DOHH2 (cell line): ENCODE results near the gene ARPC1B.

Experiments used
- EZH2phosphoT487 ChIP-seq: fragments of 200-600 bp; sonication (generic); IDR thresholded peaks from 2 replicates; pipeline ENCODE4 v1.6.1; 2017; ENCODE audit warnings: borderline replicate concordance, mild to moderate bottlenecking, antibody characterized with exemption, low read length, moderate library complexity, mixed read lengths
- TF ChIP-seq, protein P1 (sequence below): fragments of 200-600 bp; sonication (generic); IDR thresholded peaks from one replicate; pipeline ENCODE4 v1.5.1; 2014; ENCODE audit warnings: antibody characterized with exemption, mild to moderate bottlenecking, low read depth, low read length; ENCODE audit not compliant: poor library complexity, severe bottlenecking

GRCh38 chr7:99406557-99406956, 32.0 kb downstream of the ARPC1B start:
- TF ChIP-seq, protein P1, sequence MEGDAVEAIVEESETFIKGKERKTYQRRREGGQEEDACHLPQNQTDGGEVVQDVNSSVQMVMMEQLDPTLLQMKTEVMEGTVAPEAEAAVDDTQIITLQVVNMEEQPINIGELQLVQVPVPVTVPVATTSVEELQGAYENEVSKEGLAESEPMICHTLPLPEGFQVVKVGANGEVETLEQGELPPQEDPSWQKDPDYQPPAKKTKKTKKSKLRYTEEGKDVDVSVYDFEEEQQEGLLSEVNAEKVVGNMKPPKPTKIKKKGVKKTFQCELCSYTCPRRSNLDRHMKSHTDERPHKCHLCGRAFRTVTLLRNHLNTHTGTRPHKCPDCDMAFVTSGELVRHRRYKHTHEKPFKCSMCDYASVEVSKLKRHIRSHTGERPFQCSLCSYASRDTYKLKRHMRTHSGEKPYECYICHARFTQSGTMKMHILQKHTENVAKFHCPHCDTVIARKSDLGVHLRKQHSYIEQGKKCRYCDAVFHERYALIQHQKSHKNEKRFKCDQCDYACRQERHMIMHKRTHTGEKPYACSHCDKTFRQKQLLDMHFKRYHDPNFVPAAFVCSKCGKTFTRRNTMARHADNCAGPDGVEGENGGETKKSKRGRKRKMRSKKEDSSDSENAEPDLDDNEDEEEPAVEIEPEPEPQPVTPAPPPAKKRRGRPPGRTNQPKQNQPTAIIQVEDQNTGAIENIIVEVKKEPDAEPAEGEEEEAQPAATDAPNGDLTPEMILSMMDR, result peak; percentile 48
- TF ChIP-seq EZH2phosphoT487, result no peak
